ES-I3 (cell line): ENCODE results near the gene CD244.
"Not testable (repeated sequence)": the region's sequence is repeated elsewhere in the genome, so short reads cannot be mapped to it uniquely, and the experiment has no call there.

Experiments
- H3K36me3 ChIP-seq: 2 replicates; pipeline ENCODE4 v1.6.1; 2013; ENCODE audit warnings: mild to moderate bottlenecking, low read length, control low read depth, moderate library complexity; ENCODE audit not compliant: insufficient read depth
- H3K4me1 ChIP-seq: 2 replicates; pipeline ENCODE4 v1.6.1; 2013; ENCODE audit warnings: mild to moderate bottlenecking, control low read depth, low read length; ENCODE audit not compliant: insufficient read depth
- H3K9ac ChIP-seq: 2 replicates; pipeline ENCODE4 v1.6.1; 2013; ENCODE audit warnings: low read depth, mild to moderate bottlenecking, low read length, moderate library complexity
- H3K9me3 ChIP-seq: 2 replicates; pipeline ENCODE4 v1.6.1; 2013; ENCODE audit warnings: mild to moderate bottlenecking, low read length, moderate library complexity; ENCODE audit not compliant: control insufficient read depth, insufficient read depth

The CD244 gene

GRCh38 chr1:160885042-160885441, 22.4 kb upstream of the CD244 start, which contains the start of gene ITLN1:
TSS of gene ITLN1 (minus strand) at chr1:160885180. CDS start at chr1:160884877, 303 bp downstream.
- no peaks in the 10 kb centered on the region for H3K36me3 ChIP-seq
- no peak within 1 kb of the TSS for H3K9ac ChIP-seq
- no peaks in the 10 kb centered on the region for H3K4me1 ChIP-seq
- H3K9me3 ChIP-seq, result no peaks in the 10 kb centered on the region

DNA sequence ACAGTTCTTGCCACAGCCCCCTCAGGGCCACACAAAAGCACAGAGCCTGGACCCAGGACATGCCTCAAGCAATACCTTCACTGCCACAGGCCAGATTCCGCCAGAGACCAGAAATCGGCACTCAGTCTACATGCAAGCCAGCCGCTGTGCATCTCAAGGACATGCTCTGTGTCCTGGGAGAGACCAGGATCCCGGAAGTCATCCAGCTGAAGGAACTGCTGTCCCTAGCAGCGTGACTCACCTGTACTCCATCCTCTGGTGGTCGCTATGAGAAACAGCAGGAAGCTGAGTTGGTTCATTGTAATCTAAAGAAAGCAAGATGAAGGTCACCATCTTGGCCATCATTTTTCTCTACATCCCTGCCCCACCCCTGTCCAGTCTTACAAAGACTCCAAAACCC, 21.9 kb upstream of the CD244 start:
- H3K9ac ChIP-seq, result no peak overlapping the region

DNA sequence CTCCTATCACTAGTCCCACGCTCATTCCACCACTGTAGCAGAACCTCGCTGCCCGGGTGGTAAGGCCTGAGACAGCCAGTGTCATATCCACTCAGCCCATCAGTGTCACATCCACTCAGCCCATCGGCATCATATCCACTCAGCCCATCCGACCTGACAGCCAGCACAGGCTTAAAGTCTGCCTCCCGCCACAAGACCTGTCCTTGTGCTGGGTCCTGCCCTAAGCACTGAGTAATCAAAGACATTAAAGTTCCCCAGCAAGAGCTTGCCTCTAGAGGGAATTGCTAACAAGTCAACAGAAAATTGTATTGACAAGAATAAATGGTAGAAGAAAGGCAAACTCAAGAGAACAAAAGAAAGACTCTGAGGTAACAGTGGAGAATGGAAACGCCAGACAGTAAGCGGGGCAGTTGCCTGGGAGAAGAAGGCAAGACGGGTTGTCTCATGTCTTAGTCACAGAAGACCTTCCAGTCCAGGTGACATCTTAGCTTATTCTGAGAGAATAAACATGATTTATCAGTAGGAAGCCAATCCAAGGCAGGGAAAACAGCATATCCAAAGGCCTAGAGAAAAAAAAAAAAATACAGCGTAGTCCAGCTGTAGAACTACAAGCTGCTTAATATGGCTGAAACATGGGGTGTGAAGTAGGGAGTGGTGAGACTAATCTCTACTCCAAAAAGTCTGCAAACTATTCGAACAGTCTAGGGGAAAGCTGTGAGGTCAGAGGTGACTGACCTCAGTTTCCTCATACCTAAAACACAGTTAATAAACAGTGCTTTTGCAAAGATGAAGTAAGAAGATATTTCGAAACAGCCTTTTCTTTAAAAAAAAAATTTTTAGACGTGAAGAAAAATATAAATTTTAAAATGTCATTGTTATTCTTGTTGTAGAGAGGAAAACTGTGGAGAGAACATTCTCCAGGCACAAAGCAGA, 21.2 kb upstream of the CD244 start:
- H3K36me3 ChIP-seq, result no peaks in the 10 kb centered on the region
- H3K4me1 ChIP-seq, result no peaks in the 10 kb centered on the region
- H3K9me3 ChIP-seq, result no peaks in the 10 kb centered on the region
- H3K9ac ChIP-seq, result no peak overlapping the region

More for the DNA sequence above, 21.9 kb upstream of the CD244 start:
- Histone ChIP-seq H3K4me1 (no peaks in the 10 kb centered on the region), H3K9me3 (no peaks in the 10 kb centered on the region), H3K36me3 (no peaks in the 10 kb centered on the region)

GRCh38 chr1:160882582-160882981, 19.9 kb upstream of the CD244 start:
- Histone ChIP-seq H3K9ac (no peak overlapping the region), H3K4me1 (no peaks in the 10 kb centered on the region), H3K9me3 (no peaks in the 10 kb centered on the region), H3K36me3 (no peaks in the 10 kb centered on the region)

DNA sequence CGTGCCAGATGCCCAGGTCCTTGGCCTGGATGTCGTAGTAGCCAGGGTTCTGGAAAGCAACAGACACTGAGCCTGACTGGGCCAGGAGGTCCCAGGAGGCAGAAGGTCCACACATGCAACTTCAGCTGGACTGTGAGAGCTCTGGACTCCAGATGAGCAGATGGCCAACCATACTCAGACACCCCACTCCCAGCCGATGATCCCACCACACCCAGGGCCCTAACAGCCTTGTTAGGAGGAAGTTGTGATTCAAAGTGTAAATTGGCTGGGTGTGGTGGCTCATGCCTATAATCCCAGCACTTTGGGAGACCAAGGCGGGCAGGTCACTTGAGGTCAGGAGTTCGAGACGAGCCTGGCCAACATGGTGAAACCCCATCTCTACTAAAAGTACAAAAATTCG, 18.6 kb upstream of the CD244 start:
- H3K9ac ChIP-seq, H3K4me1 ChIP-seq, H3K36me3 ChIP-seq, H3K9me3 ChIP-seq: not testable (repeated sequence)

GRCh38 chr1:160880216-160880615, 17.5 kb upstream of the CD244 start:
- Histone ChIP-seq H3K4me1 (no peaks in the 10 kb centered on the region), H3K9ac (no peak overlapping the region), H3K9me3 (no peaks in the 10 kb centered on the region), H3K36me3 (no peaks in the 10 kb centered on the region)

DNA sequence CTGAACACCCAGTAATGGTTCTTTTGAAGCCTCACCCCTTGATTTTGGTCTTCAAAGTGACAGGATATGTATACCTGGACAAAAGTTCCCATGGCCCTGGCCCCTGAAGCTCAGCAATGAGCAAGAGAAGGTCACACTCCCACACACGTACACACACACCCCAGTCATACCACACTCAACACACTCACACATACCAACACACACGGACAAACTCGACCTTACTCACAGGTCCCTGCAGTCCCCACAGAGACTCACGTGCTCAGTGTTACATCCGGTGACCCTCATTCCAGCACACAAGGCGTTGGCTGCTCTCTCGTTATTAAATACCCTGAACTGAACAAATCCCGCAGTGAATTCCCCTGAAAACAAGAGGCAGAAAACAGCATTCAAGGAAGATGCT, 16.4 kb upstream of the CD244 start:
- Histone ChIP-seq H3K9ac (no peak overlapping the region), H3K36me3 (no peaks in the 10 kb centered on the region), H3K9me3 (no peaks in the 10 kb centered on the region)

GRCh38 chr1:160877221-160877620, 14.5 kb upstream of the CD244 start:
- no peak overlapping the region for H3K9ac ChIP-seq

More for the DNA sequence above, 16.4 kb upstream of the CD244 start:
- no peaks in the 10 kb centered on the region for H3K4me1 ChIP-seq

DNA sequence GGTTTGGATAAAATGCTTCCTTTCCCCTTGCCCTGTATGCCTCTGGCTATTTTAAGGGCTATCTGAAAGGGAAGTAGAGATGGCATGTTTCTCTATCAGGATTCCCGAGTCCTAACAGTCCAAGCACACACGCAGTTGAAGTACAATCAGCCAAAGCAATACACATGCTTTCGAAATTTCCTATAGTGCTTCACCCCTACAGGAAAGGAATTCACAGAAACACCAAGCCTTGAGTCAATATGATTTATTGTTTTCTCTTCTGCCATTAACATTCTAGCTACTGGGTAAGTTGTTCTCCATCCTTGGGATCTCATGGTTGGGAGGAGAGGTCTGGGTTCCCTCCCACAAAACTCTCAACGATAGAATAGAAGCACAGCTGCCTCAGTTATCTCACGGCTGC, 13.6 kb upstream of the CD244 start:
- no peaks in the 10 kb centered on the region for H3K36me3 ChIP-seq
- H3K9me3 ChIP-seq, result no peaks in the 10 kb centered on the region
- H3K4me1 ChIP-seq, result no peaks in the 10 kb centered on the region
- H3K9ac ChIP-seq, result no peak overlapping the region

More at GRCh38 chr1:160877221-160877620, 14.5 kb upstream of the CD244 start:
- Histone ChIP-seq H3K4me1 (no peaks in the 10 kb centered on the region), H3K9me3 (no peaks in the 10 kb centered on the region), H3K36me3 (no peaks in the 10 kb centered on the region)

GRCh38 chr1:160875591-160875990, 12.9 kb upstream of the CD244 start:
- not testable (repeated sequence) for H3K9me3 ChIP-seq, H3K36me3 ChIP-seq, H3K4me1 ChIP-seq, H3K9ac ChIP-seq

DNA sequence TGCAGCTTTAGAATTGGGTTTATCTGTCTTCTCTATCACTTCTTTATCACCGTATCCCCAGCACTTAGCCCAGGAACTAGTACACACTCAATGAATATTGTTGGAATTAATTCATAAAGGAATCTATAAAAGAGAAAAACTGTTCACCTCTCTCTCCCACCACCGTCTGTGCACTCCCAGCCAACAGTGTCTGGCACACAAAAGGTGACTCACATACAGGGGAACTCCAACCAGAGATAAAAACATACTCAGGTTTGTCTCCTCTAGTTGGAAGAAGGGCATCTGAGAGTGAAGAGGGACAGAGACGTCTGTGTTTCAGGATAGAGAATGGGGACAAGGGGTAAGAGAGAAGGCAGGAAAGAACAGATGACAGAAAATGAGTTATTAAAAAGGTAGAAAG, 12.2 kb upstream of the CD244 start:
- Histone ChIP-seq H3K36me3 (no peaks in the 10 kb centered on the region), H3K9me3 (no peaks in the 10 kb centered on the region), H3K9ac (no peak overlapping the region), H3K4me1 (no peaks in the 10 kb centered on the region)

DNA sequence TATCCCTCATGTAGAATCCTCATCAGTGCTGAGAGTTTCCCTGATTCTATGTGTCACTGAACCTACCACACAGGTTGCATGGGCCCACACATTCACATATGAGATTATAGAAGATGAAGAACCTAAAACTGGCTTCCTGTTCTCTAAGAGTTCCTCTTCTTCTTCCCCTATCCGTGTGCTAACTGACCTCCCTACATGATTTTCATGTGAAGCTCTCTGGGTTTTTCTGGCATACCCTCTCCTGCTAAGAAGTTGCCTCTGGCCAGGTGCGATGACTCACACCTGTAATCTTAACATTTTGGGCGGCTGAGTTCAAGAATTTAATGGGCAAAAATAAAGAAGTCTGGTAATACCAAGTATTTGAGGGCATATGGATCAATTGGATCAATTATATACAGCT, 5.5 kb upstream of the CD244 start:
- Histone ChIP-seq H3K9ac (no peak overlapping the region), H3K9me3 (no peaks in the 10 kb centered on the region), H3K4me1 (no peaks in the 10 kb centered on the region), H3K36me3 (no peaks in the 10 kb centered on the region)

- H3K4me1 ChIP-seq, H3K9me3 ChIP-seq, H3K9ac ChIP-seq, H3K36me3 ChIP-seq: not testable (repeated sequence)
These were observed 5.0 kb upstream of the CD244 start for GRCh38 chr1:160867651-160868050.

- H3K9ac ChIP-seq, result no peak overlapping the region
- H3K9me3 ChIP-seq, result no peaks in the 10 kb centered on the region
- no peaks in the 10 kb centered on the region for H3K36me3 ChIP-seq
- H3K4me1 ChIP-seq, result no peaks in the 10 kb centered on the region
These were observed 4.1 kb upstream of the CD244 start for GRCh38 chr1:160866695-160867260.
